CD14-positive monocyte (primary cell): ENCODE data around the gene STRIP2. TPM values are rescaled to one million over a fixed set of nuclear protein-coding genes. Genes with fewer than 3 reads are reported as not detected.

ENCODE experiments used
- DNase-seq, 3 donors: peaks; one replicate each; pipeline ENCODE4 v3.0.0-alpha.2; 2011 to 2022
- H2AFZ ChIP-seq: 2 replicates; pipeline ENCODE4 v1.6.0; 2012; ENCODE audit warnings: mild to moderate bottlenecking, low read depth, low read length, inconsistent platforms; ENCODE audit not compliant: insufficient read depth, poor library complexity, severe bottlenecking
- H3K27ac ChIP-seq, 2 donors: 1 replicate in 1 of 2; 2 replicates in 1 of 2; pipeline ENCODE4 v1.5.1; 2012 to 2013; ENCODE audit warnings: low read length in 2 of 2, control low read depth in 1 of 2, inconsistent platforms in 1 of 2, low read depth in 1 of 2, mild to moderate bottlenecking in 1 of 2
- H3K27me3 ChIP-seq, 2 donors: one replicate each; pipeline versions ENCODE4 v1.6.0 to v1.6.1; 2011 to 2013; ENCODE audit warnings: low read length in 2 of 2; ENCODE audit not compliant: control insufficient read depth in 2 of 2, insufficient read depth in 2 of 2
- H3K36me3 ChIP-seq, 2 donors: replicated peaks in 1 of 2; 1 replicate in 1 of 2; 2 replicates in 1 of 2; pipeline versions ENCODE4 v1.5.1 to v1.6.1; 2012 to 2013; ENCODE audit warnings: low read length in 2 of 2, control low read depth in 1 of 2, inconsistent platforms in 1 of 2, mild to moderate bottlenecking in 1 of 2; ENCODE audit not compliant: insufficient read depth in 2 of 2, control insufficient read depth in 1 of 2
- H3K4me1 ChIP-seq, 2 donors: 1 replicate in 1 of 2; 2 replicates in 1 of 2; pipeline versions ENCODE4 v1.5.1 to v1.6.1; 2012 to 2013; ENCODE audit warnings: low read length in 2 of 2, control low read depth in 1 of 2, inconsistent platforms in 1 of 2, mild to moderate bottlenecking in 1 of 2, moderate library complexity in 1 of 2; ENCODE audit not compliant: insufficient read depth in 2 of 2, control insufficient read depth in 1 of 2
- H3K4me2 ChIP-seq: replicated peaks from 2 replicates; pipeline ENCODE3; 2012; ENCODE audit warnings: low read length, moderate library complexity, mild to moderate bottlenecking; ENCODE audit not compliant: poor library complexity, severe bottlenecking; ENCODE audit errors: extremely low read depth
- H3K4me3 ChIP-seq, 3 experiments: fragments of 200-600 bp in 1 of 3; sonication (generic) in 1 of 3; replicated peaks in 1 of 3; 1 replicate in 2 of 3; 2 replicates in 1 of 3; pipeline ENCODE4 v1.5.1; 2011 to 2013; ENCODE audit warnings: low read length in 3 of 3, mild to moderate bottlenecking in 3 of 3, control low read depth in 2 of 3, low read depth in 2 of 3, inconsistent platforms in 1 of 3, moderate library complexity in 1 of 3
- H3K79me2 ChIP-seq: 2 replicates; pipeline ENCODE4 v1.6.0; 2012; ENCODE audit warnings: mild to moderate bottlenecking, control low read depth, inconsistent platforms, low read length, moderate library complexity; ENCODE audit not compliant: insufficient read depth
- H3K9ac ChIP-seq: 2 replicates; pipeline ENCODE4 v1.6.0; 2017; ENCODE audit warnings: low read length, mild to moderate bottlenecking; ENCODE audit not compliant: insufficient read depth, poor library complexity, severe bottlenecking
- H3K9me3 ChIP-seq, 2 donors: replicated peaks in 1 of 2; 1 replicate in 1 of 2; 2 replicates in 1 of 2; pipeline versions ENCODE4 v1.5.1 to v1.6.1; 2012 to 2013; ENCODE audit warnings: low read length in 2 of 2, control low read depth in 1 of 2; ENCODE audit not compliant: control insufficient read depth in 1 of 2, insufficient read depth in 1 of 2
- H4K20me1 ChIP-seq: 2 replicates; pipeline ENCODE4 v1.6.0; 2012; ENCODE audit warnings: mild to moderate bottlenecking, low read length, control low read depth, moderate library complexity; ENCODE audit not compliant: insufficient read depth
- H3K27ac Mint-ChIP-seq, 7 donors: one replicate each; pipeline ENCODE4 v1.8.0; 2020; ENCODE audit warnings: mild to moderate bottlenecking in 7 of 7, mixed read lengths in 7 of 7, moderate library complexity in 6 of 7, inconsistent platforms in 2 of 7
- H3K27me3 Mint-ChIP-seq, 3 donors: one replicate each; pipeline ENCODE4 v1.8.0; 2021 to 2022; ENCODE audit warnings: low read depth in 3 of 3, mild to moderate bottlenecking in 3 of 3, mixed read lengths in 3 of 3, moderate library complexity in 3 of 3, inconsistent platforms in 1 of 3
- H3K36me3 Mint-ChIP-seq, 2 donors: one replicate each; pipeline ENCODE4 v1.8.0; 2020; ENCODE audit warnings: mixed read lengths in 2 of 2, inconsistent platforms in 1 of 2, mild to moderate bottlenecking in 1 of 2
- H3K4me1 Mint-ChIP-seq: one replicate; pipeline ENCODE4 v1.8.0; 2020; ENCODE audit warnings: mild to moderate bottlenecking, mixed read lengths
- H3K4me3 Mint-ChIP-seq, 2 donors: one replicate each; pipeline ENCODE4 v1.8.0; 2020; ENCODE audit warnings: mild to moderate bottlenecking in 2 of 2, mixed read lengths in 2 of 2, moderate library complexity in 1 of 2
- H3K9me3 Mint-ChIP-seq, 7 donors: one replicate each; pipeline ENCODE4 v1.8.0; 2020 to 2022; ENCODE audit warnings: mixed read lengths in 7 of 7, mild to moderate bottlenecking in 6 of 7, moderate library complexity in 6 of 7, inconsistent platforms in 2 of 7
- WGBS: methylation state at CpG from one replicate; pipeline ENCODE4 v1.1.5; 2013; ENCODE audit warnings: missing lambda C conversion rate; ENCODE audit not compliant: insufficient coverage; 5-methylcytosine and 5-hydroxymethylcytosine counted together
- intact Hi-C, 2 donors: fragments of 100-400 bp; cut with micrococcal nuclease; formaldehyde crosslinking; loops; one replicate each; pipeline versions ENCODE4 v1.15.0 to v1.15.1; 2023
- polyA plus RNA-seq, 3 donors: library from polyadenylated mRNA; depleted of rRNA in 1 of 3; unstranded in 2 of 3; stranded (reverse) in 1 of 3; fragments of 300-500 nt in 2 of 3; fragments of >200 nt in 1 of 3; fragmentation: Illumina TruSeq in 2 of 3; gene quantifications; 1 replicate in 2 of 3; 2 replicates in 1 of 3; pipeline ENCODE4 v1.2.3, GENCODE V29; 2012 to 2021
- TF ChIP-seq, protein P1 (sequence below): fragments of 200-600 bp; IDR thresholded peaks from one replicate; pipeline ENCODE4 v1.8.0; 2022; ENCODE audit warnings: antibody characterized with exemption, mild to moderate bottlenecking

Gene STRIP2
- polyA plus RNA-seq, 3 donors: 0.11 to 0.12 TPM; not detected in 1

DNA sequence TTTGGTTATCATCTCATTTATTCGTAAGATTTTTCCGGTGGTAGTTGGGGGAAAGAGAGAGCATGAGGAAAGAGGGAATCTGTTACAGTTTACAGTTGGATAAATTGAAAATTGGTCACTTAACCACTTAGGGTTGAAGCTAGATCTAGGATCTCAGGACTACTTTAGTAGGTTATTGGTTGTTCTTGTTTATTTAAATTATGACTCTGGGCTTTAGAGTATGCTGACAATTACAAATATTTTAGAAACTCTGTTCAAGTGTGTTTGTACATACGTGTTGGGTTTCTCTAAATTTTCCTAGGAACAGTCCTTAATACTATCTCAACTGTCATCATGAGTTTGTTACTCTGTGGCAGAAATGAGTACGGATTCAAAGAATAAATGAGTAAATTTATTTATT is 48.6 kb upstream of the STRIP2 start:
- Mint-ChIP-seq H3K9me3 (no peaks in the 10 kb centered on the region), H3K36me3 (peaks cover 39 to 44% of the 10 kb centered on the region in 2 donors), H3K27ac (no peak overlapping the region), H3K4me3 (no peak overlapping the region), H3K4me1 (no peaks in the 10 kb centered on the region), H3K27me3 (peaks cover 0 to 2% (median 0%) of the 10 kb centered on the region in 3 donors)
- no peaks in the 10 kb centered on the region for H3K9me3 ChIP-seq
- H3K4me2 ChIP-seq: no peak overlapping the region
- no peaks in the 10 kb centered on the region for H3K27me3 ChIP-seq
- H3K4me1 ChIP-seq: no peaks in the 10 kb centered on the region
- no peak overlapping the region for H3K27ac ChIP-seq
- no peak for DNase-seq
- H3K79me2 ChIP-seq: no peaks in the 10 kb centered on the region
- no CpG with 5 or more reads among the region's 4 CpGs for WGBS
- no peak overlapping the region for H3K9ac ChIP-seq
- peaks cover 22 to 42% of the 10 kb centered on the region in 2 donors for H3K36me3 ChIP-seq
- H3K4me3 ChIP-seq: no peak overlapping the region
- H4K20me1 ChIP-seq: no peaks in the 10 kb centered on the region
- intact Hi-C loops: no loop called here
- TF ChIP-seq, protein P1, sequence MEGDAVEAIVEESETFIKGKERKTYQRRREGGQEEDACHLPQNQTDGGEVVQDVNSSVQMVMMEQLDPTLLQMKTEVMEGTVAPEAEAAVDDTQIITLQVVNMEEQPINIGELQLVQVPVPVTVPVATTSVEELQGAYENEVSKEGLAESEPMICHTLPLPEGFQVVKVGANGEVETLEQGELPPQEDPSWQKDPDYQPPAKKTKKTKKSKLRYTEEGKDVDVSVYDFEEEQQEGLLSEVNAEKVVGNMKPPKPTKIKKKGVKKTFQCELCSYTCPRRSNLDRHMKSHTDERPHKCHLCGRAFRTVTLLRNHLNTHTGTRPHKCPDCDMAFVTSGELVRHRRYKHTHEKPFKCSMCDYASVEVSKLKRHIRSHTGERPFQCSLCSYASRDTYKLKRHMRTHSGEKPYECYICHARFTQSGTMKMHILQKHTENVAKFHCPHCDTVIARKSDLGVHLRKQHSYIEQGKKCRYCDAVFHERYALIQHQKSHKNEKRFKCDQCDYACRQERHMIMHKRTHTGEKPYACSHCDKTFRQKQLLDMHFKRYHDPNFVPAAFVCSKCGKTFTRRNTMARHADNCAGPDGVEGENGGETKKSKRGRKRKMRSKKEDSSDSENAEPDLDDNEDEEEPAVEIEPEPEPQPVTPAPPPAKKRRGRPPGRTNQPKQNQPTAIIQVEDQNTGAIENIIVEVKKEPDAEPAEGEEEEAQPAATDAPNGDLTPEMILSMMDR: no peak
- no peak overlapping the region for H2AFZ ChIP-seq

DNA sequence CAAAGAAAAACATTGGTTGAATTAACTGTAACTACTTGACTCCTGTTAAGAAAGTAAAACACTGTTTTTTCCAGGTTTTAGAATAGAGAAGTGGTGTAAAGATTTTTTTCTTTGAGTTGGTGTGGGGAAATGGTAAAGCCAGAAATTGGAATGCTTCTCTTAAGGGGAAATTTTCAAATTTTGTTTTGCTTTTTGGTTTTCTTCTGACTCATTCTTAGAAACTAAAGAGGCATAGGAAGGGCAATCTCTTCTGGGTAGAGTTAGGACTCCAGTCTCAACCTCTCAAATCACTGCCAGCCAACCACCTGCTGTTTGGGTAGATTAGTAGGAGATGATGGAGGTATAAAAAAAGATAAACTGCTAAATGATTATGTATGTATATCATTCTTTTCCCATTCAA is 47.7 kb upstream of the STRIP2 start:
- H3K4me1 Mint-ChIP-seq: no peaks in the 10 kb centered on the region
- intact Hi-C loops: no loop called here
- no peaks in the 10 kb centered on the region for H3K9me3 ChIP-seq

More for the DNA sequence above, 47.7 kb upstream of the STRIP2 start:
- H3K79me2 ChIP-seq: no peaks in the 10 kb centered on the region
- no peak overlapping the region for H3K4me3 ChIP-seq
- no peaks in the 10 kb centered on the region for H3K9me3 Mint-ChIP-seq
- peaks cover 24 to 48% of the 10 kb centered on the region in 2 donors for H3K36me3 ChIP-seq
- no peaks in the 10 kb centered on the region for H4K20me1 ChIP-seq
- no peak overlapping the region for H3K4me2 ChIP-seq
- no peak for DNase-seq
- no peaks in the 10 kb centered on the region for H3K27me3 ChIP-seq
- TF ChIP-seq, protein P1: no peak
- no peak overlapping the region for H3K4me3 Mint-ChIP-seq
- H3K27ac ChIP-seq: no peak overlapping the region
- H2AFZ ChIP-seq: no peak overlapping the region
- H3K27ac Mint-ChIP-seq: no peak overlapping the region
- no peak overlapping the region for H3K9ac ChIP-seq
- no peaks in the 10 kb centered on the region for H3K4me1 ChIP-seq
- H3K27me3 Mint-ChIP-seq: peaks cover 0 to 2% (median 0%) of the 10 kb centered on the region in 3 donors
- H3K36me3 Mint-ChIP-seq: peaks cover 41 to 46% of the 10 kb centered on the region in 2 donors
